Measurements from ENCODE around the gene SERGEF.

SERGEF gene

DNA sequence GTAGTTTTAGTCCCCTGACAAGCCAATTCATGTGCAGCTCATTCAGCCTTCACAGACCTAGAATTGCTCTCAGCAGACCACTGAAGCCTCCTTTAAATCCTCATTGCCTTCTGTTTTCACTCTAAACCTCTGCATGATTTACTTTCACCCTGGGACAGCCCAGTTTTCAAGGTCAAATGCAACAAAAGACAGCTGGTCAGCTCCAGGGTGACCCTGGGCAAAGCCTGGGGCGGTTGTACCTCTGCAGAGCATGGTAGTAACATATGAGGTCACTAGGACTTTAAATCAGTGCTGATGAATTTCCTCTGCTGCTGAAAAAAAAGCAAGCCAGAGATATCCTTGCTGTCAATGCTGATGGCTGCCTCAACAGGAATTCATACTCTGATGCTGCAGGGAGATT is 62.2 kb downstream of the SERGEF start:
- DNase-seq, result no peak

GRCh38 chr11:17948296-17948695 is 64.6 kb downstream of the SERGEF start:
- DNase-seq, result no peak

DNA sequence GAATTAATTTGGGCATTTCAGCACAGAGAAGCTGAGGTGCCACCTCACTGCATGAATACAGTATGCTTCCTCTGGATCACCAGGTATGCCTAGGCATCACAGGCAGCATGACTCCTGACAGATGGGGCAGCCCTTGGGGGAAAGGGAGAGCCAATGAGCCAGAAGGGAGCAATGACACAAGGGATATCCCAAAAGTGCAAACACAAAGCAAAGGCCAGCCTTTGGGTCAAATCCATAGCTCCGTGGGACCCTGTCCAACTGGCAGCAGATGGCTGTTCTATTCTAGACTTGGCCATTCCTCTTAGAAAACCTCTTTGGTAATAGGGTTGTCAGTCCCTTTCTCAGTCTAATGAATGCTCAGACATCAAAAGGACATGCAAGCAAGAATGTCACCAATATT is 73.3 kb downstream of the SERGEF start:
- peak; percentile 59 for DNase-seq

GRCh38 chr11:17936790-17937189 is 76.1 kb downstream of the SERGEF start:
- no peak for DNase-seq

GRCh38 chr11:17934194-17934593 is 78.7 kb downstream of the SERGEF start:
- no peak for DNase-seq

DNA sequence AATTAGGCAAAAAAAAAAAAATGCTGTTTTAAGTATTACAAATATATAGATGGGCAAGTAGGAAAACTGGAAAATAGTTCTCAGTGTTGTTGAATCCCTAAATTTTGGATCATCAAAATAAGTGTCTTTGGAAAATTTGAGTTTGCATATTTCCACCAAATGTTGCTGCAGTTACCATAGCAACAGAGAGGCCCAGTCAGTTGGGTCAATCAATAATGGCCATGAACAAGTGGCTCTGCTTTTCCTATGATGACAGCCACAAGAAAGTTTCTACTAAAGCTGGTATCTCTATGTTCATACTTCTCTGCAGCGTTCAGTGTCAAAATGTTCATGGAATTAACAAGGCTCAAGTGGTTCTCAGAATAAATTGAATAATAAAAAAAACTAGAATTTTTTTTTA is 79.1 kb downstream of the SERGEF start:
- DNase-seq, result no peak

GRCh38 chr11:17932472-17932871 is 80.4 kb downstream of the SERGEF start:
- no peak for DNase-seq

- DNase-seq, result no peak
Observed at GRCh38 chr11:17931595-17931994, 81.3 kb downstream of the SERGEF start.

DNA sequence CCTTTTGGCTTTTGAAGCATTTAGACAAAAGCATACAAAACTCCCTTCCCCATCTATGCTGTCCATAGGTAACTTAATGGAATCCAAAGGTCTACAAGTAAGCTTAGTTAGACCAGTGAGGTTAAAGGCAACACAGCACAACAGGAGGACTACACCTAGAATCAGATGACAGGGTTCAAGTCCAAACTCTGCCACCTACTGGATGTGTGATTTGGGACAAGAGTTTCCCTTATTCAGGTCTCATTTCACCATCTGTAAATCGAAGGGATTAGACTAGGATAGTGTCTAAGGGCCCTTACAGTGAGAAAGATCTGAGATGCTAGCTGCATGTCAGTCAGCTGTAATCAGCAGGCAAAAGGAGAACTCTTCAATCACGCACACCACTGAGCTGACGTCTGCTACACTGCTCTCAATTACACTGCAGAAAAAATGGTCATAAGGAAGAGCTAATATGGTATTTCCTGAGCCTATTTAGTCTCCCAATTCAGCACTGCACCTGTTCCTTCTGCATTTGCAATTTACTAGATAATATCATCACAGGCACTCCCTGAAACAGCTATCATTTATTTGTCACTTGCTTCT is 82.2 kb downstream of the SERGEF start:
- no peak for DNase-seq

GRCh38 chr11:17929171-17929570 is 83.7 kb downstream of the SERGEF start:
- no peak for DNase-seq

- no peak for DNase-seq
Observed at GRCh38 chr11:17927681-17928343, 85.0 kb downstream of the SERGEF start.

DNA sequence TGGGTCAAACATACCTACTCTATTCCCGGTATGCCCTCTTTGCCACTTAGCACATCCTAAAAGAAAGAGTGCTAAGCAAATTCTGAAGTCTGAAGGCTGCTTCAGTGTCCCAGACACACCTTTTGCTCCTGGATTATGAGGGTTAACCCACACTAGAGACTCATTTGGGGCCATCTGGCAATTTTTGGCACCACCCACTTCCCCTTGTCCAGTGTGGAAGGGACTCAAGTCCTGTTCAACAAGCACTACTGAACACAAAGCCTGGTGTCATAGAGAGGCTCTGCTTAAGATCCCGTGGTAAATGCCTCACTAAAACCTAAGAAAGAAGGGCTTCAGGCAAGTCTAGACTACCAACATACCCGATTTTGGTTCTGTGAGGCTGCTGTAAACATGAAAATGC is 85.8 kb downstream of the SERGEF start:
- DNase-seq, result no peak

GRCh38 chr11:17924713-17925112 is 88.1 kb downstream of the SERGEF start:
- DNase-seq, result no peak

GRCh38 chr11:17923217-17923616 is 89.6 kb downstream of the SERGEF start:
- DNase-seq, result peak; percentile 73

DNA sequence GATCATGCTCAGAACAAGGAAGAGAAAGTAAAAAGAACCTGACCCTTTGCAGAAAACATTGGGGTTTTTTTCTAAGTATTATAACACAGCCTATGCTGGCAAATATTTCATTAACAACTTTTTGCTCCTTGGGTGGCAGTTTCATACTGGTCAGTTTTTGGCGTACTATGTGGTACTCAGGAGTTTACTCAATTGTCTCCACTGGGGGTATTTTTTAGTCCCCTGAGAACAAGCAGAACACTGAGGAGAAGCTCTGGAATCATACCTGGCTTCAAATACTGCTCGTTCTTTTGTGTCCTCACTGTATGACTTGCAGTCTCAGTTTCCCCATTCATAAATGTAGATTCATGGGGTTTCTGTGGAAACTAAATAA is 90.4 kb downstream of the SERGEF start:
- no peak for DNase-seq

GRCh38 chr11:17921659-17922415 is 91.0 kb downstream of the SERGEF start:
- DNase-seq, result no peak

DNA sequence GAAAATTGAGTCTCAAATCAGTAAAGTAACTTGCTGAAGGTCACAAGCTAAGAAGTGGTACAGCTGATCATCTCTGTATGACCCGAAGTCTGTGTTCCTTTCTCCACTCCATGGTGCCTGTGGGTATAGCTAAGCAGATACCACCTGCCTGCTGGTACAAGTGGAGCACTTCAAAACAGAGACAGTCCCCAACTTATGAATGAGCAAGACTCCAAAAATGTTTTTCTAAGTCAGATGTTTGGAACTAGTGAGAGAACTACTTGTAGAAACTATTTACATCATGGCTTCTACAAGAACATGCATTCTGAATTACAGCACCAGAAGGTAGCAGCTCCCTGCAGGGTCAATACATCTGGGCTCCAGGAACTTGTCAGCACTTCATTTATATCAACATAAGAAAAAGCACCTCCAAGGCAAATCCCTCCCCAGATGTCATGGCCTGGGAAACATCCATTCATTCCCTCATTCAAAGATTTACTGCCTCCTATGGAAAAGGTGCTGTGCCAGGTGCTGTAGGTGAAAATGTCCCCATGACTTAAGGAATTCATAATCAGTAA is 94.7 kb downstream of the SERGEF start:
- no peak for DNase-seq

- no peak for DNase-seq
Observed at GRCh38 chr11:17917556-17917955, 95.3 kb downstream of the SERGEF start.

GRCh38 chr11:17915500-17916143 is 97.2 kb downstream of the SERGEF start:
- DNase-seq, result no peak

- DNase-seq, result no peak
Observed at GRCh38 chr11:17914957-17915356, 97.9 kb downstream of the SERGEF start.

- DNase-seq, result no peak
Observed at GRCh38 chr11:17907046-17907445, 105.8 kb downstream of the SERGEF start.

DNA sequence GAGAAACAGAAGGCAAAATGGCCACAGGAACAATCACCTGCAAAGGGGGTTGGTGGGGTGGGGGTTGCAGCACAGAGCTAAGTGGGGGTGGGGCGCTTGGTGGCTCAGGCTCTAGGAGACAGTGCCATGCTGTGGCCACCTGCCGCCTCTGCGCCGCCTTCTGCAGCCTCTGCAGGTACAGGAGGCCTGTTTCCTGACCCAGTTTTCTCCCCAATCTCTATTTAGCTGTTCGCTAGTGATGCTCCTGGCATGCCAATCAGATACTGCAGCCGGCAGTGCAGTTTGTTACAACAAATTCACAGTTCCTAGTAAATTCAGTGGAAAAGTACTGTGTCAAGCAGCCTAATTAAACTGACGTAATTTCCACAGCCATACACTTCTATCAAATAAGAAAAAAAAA is 106.4 kb downstream of the SERGEF start:
- DNase-seq, result no peak

GRCh38 chr11:17905477-17905876 is 107.4 kb downstream of the SERGEF start:
- DNase-seq, result no peak

- no peak for DNase-seq
Observed at GRCh38 chr11:17901481-17901880, 111.4 kb downstream of the SERGEF start.

Data from NCI-H446 treated with DMSO at 0.1 percent for 48 hours (cell line).